Measurements from ENCODE around the gene ALDH18A1.
"Not testable (repeated sequence)": the region's sequence is repeated elsewhere in the genome, so short reads cannot be mapped to it uniquely, and the experiment has no call there.

Gene ALDH18A1
- total RNA-seq, result 25.3 to 38.4 reads per million in 2 donors

DNA sequence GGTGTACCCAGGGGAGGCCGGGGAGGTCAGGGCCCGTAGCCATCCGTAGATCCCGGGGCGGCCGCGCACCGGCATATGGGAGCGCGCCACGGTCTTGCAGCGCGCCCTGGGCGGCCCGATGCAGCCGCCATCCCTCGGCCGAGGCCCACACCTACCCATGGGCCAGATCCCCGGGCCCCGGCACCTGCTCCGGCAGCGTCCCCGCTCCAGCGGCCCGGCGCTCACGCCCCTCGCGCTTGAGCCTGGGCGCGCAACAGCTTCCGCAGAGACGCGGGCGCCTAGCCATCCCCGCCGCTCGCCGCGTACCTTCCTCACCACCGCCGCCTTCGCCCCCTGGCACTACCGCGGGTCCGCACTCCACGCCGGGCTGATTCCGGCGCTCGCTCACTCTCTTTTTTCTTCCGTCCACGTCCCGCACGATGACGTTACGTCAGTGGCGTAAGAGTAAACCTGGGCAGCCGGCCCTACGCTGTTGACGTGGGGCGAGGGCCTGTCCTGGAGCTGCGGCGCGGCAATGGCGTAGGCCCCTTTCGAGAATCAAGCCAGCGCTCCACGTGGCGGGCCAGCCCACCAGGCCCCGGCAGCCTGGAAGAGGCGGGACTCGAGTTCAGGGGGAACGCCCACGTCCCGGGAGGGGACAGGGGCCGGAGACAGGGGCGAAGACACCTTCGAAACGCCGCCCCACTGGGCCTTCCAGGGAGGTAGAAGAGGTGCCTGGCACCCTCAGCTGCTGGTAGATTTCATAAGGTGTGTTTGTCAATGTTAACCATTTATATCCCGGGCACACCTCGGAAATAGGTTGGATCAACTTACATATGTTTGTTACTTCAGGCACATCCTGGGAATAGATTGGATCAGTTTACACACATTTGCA, at the start of gene ALDH18A1:
Gene ALDH18A1 (minus strand): TSS at position 421 of the 874 bp plus-strand sequence. CDS start 3,334 bp downstream, outside the sequence.
- DNase-seq, result peak; percentile 72 to 95 (median 83)

DNA sequence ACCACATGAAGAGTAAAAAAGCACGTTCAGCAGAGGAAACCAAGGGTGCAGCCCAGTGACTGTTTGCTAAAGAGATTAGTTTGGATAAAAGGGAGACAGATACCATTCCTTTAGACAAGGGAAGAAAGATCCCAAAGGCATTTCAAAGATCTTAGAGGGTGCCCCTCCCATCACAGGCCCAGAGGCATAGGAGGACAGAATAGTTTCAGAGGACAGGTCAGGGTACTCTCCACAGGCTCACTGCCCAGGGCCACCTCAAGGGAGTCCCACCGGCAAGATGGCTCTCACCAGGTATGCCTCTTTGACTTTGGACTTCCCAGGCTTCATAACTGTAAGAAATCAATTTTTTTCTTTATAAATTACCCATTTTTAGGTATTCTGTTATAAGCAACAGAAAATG, 41.9 kb upstream of the ALDH18A1 start:
- DNase-seq, result no peak

DNA sequence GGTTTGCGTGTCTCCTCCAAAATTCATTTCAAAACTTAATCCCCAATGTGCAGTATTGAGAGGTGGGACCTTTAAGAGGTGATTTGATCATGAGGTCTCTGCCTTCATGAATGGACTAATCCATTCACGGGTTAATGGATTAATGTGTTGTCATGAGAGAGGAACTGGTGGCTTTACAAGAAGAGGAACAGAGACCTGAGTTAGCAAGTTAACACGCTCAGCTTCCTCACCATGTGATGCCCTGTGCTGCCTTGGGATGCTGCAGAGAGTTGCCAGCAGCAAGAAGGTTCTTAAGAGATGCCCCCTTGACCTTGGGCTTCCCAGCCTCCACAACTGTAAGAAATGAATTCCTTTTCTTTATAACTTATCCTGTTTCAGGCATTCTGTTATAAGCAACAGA, 40.9 kb upstream of the ALDH18A1 start:
- no peak for DNase-seq

DNA sequence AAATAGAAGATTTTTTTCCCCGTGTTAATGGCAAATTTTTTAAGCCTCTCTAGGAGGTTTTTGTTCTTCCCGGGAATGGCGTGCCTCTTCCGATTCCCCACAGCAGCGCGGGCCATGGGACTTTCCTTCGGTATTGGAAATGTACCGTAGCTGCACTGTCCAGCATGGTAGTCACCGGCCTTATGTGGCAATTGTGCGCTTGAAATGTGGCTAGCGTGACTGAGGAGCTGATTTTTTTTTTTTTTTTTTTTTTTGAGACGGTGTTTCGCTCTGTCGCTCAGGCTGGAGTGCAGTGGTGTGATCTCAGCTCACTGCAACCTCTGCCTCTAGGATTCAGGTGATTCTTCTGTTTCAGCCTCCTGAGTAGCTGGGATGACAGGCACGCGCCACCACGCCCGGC, 38.2 kb upstream of the ALDH18A1 start:
- no peak for DNase-seq

DNA sequence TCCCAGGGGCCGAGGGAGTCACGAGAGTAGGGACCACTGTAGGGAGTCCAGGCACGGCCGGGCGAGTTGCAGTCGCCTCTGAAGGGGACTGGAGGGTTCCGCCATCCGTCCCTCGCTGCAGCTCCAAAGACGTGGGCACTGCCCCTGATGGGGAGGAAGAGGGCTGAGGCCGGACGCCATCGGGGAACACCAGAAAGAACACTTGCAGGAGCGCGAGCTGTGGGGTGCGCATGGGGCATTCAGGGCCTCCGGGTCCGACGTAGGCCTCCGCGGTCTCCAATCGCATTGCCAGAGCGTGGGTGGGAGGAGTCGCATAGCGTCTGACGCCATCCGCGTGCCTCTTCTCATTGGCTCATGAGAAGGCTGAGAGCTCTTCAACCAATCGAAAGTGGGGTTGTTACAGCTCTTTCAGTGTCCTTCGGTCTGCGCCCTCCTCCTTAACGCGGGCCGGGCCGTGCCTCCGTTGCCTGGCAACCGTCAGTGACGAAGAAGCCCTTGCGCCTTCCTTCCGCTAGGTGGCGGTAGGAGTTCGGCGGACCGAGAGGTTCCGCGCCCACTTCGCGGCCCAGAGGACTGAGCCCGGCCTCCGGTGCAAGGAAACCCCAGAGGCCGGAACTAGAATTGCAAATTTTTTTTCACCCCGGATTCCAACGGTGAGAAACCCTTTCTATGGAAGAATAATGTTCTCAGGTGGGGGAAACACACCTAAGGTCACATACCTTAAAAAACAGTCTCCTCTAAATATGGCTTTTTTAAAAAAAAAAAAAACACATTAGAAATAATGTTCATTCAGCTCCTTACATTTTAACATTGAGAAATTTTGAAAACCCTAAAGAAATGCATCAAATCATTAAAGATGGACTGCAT, 37.4 kb upstream of the ALDH18A1 start, which contains the start of gene TCTN3:
Gene TCTN3 (minus strand): TSS at position 260 of the 867 bp plus-strand sequence. CDS start 28 bp downstream, at position 232.
- DNase-seq, result peak; percentile 78 to 100 (median 94)

DNA sequence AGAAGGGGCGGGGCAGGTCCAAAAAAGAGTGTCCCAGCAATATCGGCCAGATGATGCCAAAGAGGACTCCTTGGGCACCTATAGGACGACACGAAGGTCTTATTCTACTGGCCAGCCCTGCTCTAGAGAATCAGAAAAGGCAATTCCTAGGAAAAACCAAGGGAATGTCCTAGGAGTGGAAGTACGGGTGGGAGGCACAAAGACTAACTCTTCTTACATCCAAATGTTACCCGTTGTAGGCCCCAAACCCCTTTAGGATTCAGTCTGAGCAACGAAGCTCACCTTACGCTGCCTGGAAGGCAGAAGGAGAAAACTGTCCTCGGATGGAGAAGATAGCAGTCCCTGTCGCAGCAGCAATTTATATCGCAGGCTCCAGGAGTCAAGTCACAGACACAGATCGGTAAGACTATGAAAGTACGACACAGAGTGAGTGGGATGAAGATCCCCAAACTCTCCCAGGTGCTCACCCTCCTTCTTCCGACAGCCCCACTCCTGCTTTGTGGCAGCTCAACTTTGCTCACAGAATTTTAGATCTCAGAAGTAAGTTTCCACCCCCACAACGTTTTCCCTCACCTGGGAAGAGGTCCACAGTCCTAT, 36.7 kb upstream of the ALDH18A1 start:
- DNase-seq, result peak in 1 of 5 experiments; percentile 18

DNA sequence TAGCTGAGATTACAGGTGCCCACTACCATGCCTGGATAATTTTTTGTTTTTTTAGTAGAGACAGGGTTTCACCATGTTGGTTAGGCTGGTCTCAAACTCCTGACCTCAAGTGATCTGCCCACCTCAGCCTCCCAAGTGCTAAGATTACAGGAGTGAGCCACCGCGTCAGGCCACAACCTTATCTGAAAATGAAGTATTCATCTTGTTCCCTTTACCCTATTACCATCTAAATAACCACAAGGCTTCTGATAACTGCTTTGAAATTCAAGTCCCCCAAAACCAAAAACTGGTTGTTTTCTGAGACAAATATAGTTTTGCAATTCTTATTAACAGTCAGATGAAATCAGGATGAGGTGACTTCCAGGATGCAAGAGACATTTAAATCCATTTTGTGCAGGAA, 34.8 kb upstream of the ALDH18A1 start:
- peak in 1 of 5 experiments; percentile 45 for DNase-seq

DNA sequence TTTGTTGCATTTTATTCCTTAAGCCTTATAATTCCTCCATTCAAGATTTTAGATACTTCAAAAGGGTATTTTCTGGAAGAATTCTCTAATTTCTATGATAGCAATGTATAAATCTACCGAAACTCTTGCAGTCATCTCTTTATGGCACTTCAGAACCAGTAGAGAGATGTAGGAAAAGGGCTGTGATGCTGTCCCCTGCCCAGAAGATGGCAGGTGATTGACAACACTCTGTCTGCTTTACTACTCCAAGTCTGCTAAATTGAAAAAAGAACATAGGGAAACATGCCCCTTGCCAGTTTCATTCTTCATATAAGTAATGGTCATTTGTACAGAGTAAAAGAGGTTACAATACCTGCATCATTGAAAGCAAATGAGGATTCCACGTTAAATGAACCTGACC, 32.1 kb upstream of the ALDH18A1 start:
- DNase-seq, result peak in 1 of 5 experiments; percentile 43

DNA sequence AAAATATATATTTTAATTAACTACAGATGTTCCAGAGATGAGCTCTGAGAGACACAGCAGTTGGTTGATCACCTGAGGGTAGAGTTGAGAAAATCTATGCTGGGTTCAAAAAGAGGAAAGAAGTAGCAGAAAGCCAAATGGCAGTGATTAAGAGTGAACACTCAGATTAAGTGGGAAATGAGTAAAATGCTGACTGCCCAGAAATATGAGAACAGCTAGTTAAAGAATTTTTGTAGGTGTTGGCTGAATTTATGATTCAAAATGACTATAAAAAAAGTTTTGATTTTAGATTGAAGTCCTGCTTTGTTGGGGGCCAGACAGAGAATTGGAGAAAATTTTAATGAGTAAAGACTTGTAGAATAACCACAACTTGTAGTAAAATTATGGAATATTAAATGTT, 27.5 kb upstream of the ALDH18A1 start:
- no peak for DNase-seq

DNA sequence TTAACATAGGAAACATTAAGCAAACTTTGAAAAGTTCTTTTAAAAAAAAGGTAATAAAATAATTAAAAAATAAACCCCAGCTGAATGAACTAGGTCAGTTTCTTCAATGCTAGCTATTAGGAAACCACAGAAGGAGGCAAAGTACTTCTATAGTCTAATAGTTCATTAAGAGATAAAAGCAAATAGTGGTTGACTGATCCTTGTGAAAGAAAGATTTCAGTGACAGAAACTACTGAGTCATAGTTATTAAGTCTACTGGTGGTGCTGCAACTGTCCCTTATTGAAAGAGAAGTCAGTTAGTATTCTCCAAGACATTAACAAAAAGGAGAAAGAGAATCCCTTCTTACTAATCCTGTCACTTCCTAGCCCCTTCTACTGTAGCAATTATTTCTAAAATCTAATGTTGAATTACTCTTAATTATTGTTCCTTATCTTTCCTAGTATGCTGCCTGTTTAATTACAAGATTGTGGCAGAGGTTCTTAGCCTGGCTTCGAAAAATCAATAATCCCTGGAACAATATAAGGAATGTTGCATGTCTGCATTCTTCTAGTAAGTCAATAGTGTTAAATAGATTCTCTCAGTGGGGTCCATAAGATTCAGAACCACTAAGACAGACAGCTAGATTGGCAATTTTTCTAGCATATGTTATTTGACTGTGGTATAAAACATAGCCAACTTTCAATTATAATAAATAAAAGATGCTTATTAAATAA, 19.0 kb upstream of the ALDH18A1 start:
- DNase-seq, result no peak

DNA sequence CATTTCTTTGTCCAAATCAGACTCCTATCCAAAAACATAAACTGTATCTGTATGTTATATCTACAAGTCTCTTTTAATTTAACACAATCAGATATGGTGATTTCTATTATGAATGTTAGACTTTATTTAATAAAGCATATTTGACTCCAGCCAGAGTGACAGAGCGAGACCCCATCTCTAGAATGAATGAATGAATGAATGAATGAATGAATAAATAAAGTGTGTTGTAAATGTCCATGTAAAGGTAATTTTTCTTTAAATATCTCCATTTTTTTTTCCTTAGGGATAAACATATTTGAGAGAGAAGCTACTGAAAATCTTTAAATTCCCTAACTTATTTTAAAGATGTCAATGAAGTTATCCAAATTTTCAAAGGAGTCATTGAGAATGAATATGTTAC, 18.1 kb upstream of the ALDH18A1 start:
- DNase-seq, result no peak

DNA sequence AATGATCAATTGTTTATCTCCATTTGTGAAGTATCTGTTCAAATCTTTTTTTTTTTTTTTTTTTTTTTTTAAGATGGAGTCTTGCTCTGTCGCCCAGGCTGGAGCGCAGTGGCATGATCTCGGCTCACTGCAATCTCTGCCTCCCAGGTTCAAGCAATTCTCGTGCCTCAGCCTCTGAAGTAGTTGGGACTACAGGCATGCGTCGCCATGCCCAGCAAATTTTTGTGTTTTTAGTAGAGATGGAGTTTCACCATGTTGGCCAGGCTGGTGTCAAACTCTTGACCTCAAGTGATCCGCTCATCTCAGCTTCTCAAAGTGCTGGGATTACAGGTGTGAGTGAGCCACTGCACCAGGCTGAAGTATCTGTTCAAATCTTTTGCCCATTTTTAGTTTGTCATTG, 16.1 kb upstream of the ALDH18A1 start:
- DNase-seq, result not testable (repeated sequence)

DNA sequence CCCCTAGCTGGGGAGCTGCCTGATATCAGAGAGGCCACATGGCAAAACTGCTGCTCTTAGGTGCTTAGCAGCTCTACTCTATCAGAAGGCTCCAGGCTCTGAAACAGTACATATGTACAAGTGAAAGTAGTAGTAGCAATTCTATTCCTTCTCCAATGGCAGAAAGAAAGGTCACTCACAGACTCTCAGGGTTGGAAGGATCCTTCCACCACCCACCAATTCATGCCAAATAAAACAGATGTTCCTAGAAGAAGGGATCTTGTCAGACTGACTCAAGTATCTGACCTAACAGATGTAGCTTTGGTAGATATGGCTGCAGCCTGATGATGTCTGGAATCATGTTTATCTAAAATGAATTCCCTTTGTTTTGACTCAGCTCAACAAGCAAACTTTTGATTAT, 8.0 kb upstream of the ALDH18A1 start:
- DNase-seq, result no peak

DNA sequence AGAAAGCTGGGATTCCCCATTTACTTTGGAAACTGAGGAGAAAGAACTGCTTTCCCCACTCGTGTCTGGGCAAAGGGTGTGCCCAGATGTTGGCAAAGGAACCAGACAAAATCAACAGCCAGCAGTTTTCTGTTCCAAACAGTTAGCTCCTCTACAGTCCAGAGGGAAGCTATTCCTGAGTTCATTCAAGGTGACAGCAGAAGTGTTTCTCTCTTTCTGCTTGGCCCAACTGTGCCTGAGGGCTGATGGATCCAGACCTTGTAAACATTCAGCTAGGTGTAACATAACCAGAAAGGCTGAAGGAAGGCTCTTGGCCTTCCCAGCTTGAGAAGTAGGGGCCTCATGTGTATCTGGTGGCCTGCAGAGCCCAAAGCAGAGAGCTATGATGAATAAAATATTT, 7.0 kb upstream of the ALDH18A1 start:
- DNase-seq, result no peak

DNA sequence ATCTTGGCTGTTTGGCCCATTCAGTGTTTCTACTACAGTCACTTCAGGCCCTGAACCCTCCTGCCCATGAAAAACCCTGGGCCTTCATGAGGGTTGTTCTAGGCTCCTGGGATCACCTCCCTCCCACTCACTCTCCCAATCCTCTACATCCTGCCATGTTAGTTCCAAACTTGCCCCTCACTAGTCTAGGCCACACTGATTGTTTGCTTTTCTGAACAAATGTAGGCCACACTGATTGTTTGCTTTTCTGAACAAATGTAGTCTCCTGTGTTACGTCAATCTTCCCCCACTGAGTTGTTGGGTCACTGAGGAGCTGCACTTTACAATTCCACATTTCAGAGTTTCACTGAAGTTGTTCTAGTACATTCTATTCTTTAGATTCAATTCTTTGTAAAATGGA, 5.3 kb upstream of the ALDH18A1 start:
- DNase-seq, result no peak

DNA sequence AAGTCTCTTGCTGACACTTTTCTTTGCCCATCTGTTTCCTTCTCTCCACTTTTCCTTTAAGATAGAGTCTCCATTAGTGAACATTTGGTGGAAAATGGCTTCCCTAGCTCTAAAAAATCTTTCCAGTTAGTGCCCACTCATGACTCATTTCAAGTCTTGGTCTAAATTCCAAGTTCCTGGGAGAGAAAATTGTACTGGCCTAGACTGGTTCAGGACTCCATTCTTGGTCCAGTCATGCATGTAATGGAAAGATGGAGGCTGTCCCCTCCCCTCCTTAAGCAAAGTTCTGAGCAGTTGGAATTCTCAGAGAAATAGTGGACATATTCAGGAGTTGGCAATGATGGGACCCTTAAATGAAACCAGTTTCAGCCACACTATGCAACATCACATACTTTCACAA, 3.8 kb upstream of the ALDH18A1 start:
- no peak for DNase-seq

DNA sequence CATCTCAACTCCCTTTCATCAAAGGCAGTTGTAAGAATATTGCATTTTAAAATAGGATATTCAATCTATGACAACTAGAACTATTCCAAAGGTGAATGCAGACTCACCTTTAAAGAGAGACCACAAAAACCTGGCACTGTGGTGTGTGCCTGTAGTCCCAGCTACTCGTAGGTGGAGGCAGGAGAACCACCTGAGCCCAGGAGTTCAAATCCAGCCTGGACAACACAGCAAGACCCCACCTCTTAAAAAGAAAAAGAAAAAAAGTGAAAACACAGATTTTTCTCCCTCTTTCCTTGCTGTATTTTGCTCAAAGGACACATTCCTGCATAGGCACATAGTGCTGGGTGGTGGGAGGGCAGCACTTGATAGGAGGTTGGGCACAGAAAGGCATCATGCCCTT, 739 bp upstream of the ALDH18A1 start:
- DNase-seq, result no peak

DNA sequence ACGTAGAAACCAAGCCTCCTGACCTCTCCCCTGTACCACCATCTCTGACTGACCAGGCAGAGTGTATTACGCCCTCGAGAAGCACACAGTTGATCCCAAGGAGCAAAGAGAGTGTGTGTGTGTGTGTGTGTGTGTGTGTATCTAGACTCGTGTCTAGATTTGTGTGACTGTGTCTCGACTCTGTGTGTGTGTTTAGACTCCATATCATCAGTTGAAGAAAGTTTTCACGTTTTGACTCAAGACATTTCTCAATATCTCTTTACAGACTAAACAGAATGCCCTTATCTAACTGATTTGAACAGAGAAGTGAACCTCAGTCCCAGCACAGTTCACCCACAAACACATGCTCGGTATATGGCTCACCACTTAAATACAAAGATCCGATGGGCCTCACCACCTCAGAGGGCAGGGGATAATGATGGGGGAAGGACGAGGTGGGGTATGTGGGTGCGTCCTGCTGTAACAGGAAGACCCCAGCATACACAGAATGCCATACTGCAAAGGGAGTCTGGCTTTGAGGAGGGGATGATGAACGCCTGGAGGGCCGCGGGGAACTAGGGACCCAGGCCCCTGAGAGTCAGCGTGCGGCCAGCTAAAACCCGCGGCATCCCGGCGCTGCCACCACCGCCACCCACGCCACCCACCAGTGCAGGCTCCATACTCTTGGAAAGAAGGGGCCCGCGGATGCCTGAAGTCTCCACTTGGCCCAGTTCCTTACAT, 780 bp downstream of the ALDH18A1 start:
- DNase-seq, result peak in 3 of 5 experiments; percentile 1 to 89 (median 4)

DNA sequence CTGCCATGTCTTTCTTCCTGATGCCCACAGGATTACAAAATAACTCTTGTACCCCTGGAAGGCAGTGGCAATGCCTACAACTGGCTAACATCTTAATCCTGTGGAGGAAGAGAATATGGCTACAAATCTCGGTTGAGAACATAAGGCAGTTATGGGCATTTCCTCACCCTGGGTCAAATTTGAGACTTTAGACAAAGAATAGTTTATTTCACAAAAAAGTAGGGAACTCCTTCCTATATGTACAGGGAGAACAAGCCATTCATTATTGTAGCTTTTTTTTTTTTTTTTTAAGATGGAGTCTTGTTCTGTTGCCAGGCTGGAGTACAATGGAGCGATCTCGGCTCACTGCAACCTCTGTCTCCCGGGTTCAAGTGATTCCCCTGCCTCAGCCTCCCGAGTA, 2.6 kb downstream of the ALDH18A1 start:
- DNase-seq, result no peak

DNA sequence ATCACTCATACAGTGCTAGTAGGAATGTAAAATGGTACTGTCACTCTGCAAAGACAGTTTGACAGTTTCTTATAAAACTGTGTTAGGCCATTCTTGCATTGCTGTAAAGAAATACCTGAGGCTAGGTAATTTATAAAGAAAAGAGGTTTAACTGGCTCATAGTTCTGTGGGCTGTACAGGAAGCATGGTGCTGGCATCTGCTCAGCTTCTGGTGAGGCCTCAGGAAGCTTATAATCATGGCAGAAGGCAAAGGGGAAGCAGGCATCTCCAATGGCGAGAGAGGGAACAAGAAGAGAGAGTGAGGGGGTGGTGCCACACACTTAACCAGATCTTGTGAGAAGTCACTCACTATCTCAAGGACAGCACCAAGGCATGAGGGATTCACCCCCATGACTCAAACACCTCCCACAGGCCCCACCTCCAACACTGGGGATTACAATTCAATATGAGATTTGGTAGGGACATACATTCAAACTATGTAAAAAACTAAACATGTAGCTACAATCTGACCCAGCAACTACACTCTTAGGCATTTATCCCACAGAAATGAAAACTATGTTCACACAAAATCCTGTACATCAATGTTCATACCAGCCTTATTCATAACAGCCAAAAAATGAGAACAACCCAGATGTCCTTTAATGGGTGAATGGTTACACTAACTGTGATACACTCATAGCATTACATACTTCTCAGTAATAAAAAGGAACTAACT, 5.0 kb downstream of the ALDH18A1 start:
- no peak for DNase-seq

DNA sequence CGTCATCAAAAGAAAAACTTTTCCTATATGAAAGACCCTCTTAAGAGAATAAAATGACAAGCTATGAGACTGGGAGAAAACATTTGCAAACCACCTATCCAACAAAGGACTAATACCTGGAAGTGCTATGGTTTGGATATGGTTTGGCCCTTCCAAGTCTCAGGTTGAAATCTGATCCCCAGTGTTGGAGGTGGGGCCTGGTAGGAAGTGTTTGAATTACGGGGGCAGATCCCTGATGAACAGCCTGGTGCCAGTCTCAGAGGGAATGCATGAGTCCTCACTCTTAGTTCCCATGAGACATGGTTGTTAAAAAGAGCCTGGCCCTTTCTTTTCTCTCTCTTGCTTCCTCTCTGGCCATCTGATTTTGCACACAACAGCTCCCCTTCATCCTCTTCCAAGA, 6.3 kb downstream of the ALDH18A1 start:
- DNase-seq, result no peak

Measured in T-helper 2 cell (primary cell).